ENCODE measurements around the gene NDUFB6.

NDUFB6 gene

DNA sequence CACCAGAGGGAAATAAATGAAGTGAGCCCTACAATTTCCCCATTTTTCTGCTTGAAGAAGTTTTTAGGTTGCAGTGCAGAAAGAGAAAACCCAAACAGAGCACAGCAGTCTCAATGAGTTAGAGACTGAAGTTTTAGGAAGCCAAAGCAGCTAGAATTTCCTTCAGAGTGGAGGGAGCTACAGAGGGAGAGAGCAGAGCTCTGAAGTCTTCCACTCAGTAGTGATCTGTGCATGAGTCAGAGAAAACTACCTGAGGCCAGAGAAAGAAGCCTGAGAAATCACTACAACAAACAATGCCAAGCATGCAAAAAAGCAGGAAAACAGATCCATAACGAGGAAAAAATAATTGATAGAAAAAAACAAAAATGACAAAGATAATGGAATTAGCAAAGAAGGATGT, 17.9 kb upstream of the NDUFB6 start:
- TF ChIP-seq, protein P1, sequence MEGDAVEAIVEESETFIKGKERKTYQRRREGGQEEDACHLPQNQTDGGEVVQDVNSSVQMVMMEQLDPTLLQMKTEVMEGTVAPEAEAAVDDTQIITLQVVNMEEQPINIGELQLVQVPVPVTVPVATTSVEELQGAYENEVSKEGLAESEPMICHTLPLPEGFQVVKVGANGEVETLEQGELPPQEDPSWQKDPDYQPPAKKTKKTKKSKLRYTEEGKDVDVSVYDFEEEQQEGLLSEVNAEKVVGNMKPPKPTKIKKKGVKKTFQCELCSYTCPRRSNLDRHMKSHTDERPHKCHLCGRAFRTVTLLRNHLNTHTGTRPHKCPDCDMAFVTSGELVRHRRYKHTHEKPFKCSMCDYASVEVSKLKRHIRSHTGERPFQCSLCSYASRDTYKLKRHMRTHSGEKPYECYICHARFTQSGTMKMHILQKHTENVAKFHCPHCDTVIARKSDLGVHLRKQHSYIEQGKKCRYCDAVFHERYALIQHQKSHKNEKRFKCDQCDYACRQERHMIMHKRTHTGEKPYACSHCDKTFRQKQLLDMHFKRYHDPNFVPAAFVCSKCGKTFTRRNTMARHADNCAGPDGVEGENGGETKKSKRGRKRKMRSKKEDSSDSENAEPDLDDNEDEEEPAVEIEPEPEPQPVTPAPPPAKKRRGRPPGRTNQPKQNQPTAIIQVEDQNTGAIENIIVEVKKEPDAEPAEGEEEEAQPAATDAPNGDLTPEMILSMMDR (conservative IDR thresholded peaks at IDR 0.05; ENCODE audit: low read depth, low read length) = no peak
- no peak for DNase-seq (ENCODE audit: low read depth)
- H3K4me3 ChIP-seq (ENCODE audit: low read depth, low read length) = no peak overlapping the region

DNA sequence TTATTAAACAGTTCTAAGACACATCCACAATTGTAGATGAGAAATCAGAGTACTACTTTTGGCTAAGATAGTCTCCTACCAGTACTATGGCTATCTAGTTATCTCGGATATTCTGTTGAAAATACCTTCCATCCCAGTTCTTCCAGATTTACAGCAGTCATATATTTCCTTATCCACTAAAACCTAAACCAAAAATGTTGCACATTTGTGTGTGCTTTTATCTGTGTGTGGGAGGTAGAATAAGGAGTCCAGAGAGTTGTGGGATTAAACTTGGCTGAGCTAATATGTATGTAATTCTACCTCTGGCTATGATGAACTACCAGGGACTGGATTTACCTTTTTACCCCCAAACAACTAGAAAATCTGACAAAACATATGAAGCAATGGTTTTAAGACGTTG, 17.5 kb upstream of the NDUFB6 start:
- TF ChIP-seq, protein P1 (conservative IDR thresholded peaks at IDR 0.05; ENCODE audit: low read depth, low read length) = no peak
- no peak overlapping the region for H3K4me3 ChIP-seq (ENCODE audit: low read depth, low read length)
- DNase-seq (ENCODE audit: low read depth) = no peak

DNA sequence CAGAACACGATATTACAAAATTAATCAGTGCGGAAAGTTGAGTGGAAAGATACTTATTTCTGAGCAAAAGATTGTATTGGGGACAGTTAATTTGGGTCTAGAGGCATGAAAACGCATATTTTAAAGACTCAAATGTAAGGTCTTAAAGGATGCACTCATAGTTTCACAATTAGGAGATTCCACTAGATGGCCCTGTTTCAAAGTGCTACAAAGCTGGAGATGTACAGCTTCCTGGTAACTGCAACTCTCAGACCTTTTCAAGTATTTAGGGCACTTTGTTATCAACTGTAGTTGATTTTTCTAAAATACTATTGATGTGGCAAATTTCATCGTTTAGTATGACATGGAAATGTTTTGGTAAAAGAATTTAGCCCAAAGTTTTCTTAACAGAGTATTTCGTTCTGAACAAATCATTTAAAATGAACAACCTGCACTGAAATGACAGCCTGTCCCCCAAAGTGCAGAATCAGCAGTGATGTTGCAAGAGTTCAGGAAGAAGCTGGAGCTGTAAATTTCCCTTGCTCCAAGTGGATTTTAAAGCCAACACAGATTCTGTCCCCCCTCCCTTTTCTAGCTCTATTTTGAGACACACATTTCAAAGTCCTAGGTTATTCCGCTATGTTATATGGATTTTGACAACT, 16.2 kb upstream of the NDUFB6 start:
- H3K4me3 ChIP-seq (ENCODE audit: low read depth, low read length) = no peak overlapping the region
- DNase-seq (ENCODE audit: low read depth) = peak; percentile 81
- TF ChIP-seq, protein P1 (conservative IDR thresholded peaks at IDR 0.05; ENCODE audit: low read depth, low read length) = peak; percentile 71

DNA sequence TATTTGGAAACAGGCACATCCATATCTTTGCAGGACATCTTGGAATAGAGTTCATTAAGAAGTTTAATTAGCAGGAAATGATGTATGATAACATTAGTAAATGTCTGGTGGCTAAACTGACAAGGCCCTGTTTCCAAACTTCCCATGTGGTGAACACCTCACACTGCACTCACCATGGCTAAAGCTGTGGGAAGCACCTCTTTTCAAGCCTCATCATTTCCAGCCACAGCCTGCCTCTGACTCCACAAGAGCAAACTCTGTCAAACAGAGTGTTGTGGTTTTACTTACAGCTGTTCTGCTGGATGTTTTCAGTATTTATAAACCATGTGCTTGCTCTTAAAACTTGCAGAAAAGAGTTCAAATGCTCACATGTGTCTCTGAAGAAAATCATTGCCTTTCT, 14.9 kb upstream of the NDUFB6 start:
- peak; percentile 24 for DNase-seq (ENCODE audit: low read depth)
- no peak overlapping the region for H3K4me3 ChIP-seq (ENCODE audit: low read depth, low read length)
- TF ChIP-seq, protein P1 (conservative IDR thresholded peaks at IDR 0.05; ENCODE audit: low read depth, low read length) = no peak

DNA sequence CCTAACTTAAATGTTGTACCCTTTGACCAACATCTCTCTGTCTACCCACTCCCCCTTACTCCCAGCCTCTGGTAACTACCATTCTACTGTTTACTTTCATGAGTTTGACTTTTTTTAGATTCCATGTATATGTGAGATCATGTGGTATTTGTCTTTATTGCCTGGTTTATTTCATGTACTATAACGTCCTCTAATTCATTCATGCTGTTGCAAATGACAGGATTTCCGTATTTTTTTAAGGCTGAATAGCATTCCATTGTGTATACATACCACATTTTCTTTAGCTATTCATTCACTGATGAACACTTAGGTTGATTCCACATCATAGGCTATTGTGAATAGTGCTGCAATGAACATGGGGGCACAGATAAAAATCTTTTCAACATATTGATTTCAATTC, 11.8 kb upstream of the NDUFB6 start:
- TF ChIP-seq, protein P1 (conservative IDR thresholded peaks at IDR 0.05; ENCODE audit: low read depth, low read length) = no peak
- DNase-seq (ENCODE audit: low read depth) = peak; percentile 11
- no peak overlapping the region for H3K4me3 ChIP-seq (ENCODE audit: low read depth, low read length)

DNA sequence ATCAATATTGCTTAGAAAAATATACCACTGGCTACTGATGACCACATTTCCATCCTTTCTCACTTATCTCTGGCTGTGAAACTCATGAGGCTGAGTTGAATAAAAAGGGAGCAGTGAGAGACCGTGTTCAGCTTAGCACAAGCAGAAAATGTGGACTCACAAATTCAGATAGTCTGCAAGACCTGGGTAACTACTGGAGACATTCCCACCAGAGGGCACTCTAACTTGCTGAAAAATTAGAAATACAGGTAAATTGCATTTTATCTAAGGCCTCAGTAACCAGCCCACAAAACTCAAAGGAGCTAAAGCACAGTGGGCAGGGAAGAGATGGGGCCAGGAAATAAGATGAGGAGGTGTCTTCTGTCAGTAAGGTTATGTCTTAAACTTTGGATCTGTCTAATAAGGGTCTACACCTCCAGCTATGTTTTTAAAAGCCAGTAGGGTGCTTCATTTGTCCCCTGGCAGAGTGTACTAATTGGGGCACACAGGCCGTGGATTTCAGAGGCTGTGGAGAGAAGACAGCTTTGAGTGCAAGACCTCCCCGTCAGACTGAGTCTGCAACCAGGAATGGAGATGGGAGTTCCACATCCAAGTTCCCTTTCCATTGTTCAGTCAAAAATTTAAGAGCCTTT, 8.7 kb upstream of the NDUFB6 start:
- DNase-seq (ENCODE audit: low read depth) = peak; percentile 88
- TF ChIP-seq, protein P1 (conservative IDR thresholded peaks at IDR 0.05; ENCODE audit: low read depth, low read length) = peak; percentile 83
- H3K4me3 ChIP-seq (ENCODE audit: low read depth, low read length) = no peak overlapping the region
